ENCODE measurements around the gene DIAPH3.
"Not testable (repeated sequence)": the region's sequence is repeated elsewhere in the genome, so short reads cannot be mapped to it uniquely, and the experiment has no call there.

Gene DIAPH3

DNA sequence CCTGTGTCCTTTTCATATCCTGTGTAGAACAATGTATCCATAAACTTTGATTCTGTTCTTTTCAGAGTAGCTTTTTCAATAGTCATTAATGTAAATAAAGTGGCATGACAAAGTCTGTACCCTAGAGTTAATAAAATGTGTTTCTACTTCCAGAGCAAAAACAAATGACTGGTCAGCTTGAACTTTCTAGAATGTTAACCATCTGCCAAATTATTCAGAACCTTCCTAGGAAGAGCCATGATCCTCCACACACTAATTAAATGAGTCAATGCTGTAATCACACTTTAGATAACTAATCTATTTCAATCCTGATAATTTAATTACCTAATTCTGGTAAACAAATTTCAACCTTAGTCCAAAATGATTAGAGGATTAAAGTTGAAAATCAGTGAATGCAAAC lies 73.2 kb downstream of the DIAPH3 start:
- TF ChIP-seq POU2F2 (IDR thresholded peaks at IDR 0.05; ENCODE audit: low read depth, low read length) (no peak), POLR2AphosphoS5 (IDR thresholded peaks at IDR 0.05; ENCODE audit: low read depth, low read length) (no peak), TAF1 (IDR thresholded peaks at IDR 0.05; ENCODE audit: low read depth, low read length) (no peak), POLR2A (IDR thresholded peaks at IDR 0.05; ENCODE audit: low read depth, low read length) (no peak), SPI1 (IDR thresholded peaks at IDR 0.05; ENCODE audit: low read depth, low read length) (no peak), PAX5 (IDR thresholded peaks at IDR 0.05; ENCODE audit: insufficient read depth, low read length, severe bottlenecking) (no peak)
- FAIRE-seq (no peak), DNase-seq (ENCODE audit: insufficient read length, low spot score) (no peak)

DNA sequence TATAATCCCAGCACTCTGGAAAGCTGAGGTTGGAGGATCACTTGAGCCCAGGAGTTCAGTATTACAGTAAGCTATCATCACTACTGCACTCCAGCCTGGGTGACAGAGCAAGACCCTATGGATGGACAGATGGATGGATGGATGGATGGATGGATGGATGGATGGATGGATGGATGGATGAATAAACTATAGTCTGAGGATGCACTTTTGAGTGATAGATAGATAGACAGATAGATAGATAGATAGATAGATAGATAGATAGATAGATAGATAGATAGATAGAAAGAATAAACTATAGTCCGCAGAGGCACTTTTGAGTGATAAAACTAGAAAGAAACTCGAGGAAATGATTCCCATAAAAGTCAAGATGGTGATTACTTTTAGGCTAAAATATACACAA lies 79.9 kb downstream of the DIAPH3 start:
- not testable (repeated sequence) for FAIRE-seq; DNase-seq (ENCODE audit: insufficient read length, low spot score)

GRCh38 chr13:60080850-60081249 lies 82.9 kb downstream of the DIAPH3 start:
- FAIRE-seq (no peak), DNase-seq (ENCODE audit: insufficient read length, low spot score) (no peak)
- no peak for TF ChIP-seq POLR2A (IDR thresholded peaks at IDR 0.05; ENCODE audit: low read depth, low read length)
- no peak for TF ChIP-seq POU2F2 (IDR thresholded peaks at IDR 0.05; ENCODE audit: low read depth, low read length)
- TF ChIP-seq PAX5 (IDR thresholded peaks at IDR 0.05; ENCODE audit: insufficient read depth, low read length, severe bottlenecking), result no peak
- no peak for TF ChIP-seq TAF1 (IDR thresholded peaks at IDR 0.05; ENCODE audit: low read depth, low read length)
- no peak for TF ChIP-seq SPI1 (IDR thresholded peaks at IDR 0.05; ENCODE audit: low read depth, low read length)
- TF ChIP-seq POLR2AphosphoS5 (IDR thresholded peaks at IDR 0.05; ENCODE audit: low read depth, low read length), result no peak

DNA sequence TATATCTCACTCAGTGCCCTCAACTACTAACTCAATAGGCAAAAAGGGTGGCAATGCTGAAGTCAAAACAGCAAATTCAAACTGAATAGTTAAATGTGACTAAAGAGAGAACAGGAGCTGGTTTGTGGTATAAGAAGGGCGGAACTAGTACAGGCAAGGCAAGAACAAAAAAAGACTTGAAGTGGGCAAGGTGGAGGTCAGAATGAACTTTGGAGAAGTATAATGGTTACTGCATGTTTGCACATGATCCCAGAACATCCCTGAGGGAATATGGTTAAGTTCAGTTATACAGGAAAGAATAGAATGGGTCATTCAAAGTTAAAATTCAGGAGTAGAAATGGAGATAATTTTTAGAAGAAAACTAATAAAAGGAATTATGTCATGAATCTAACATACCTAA lies 85.5 kb downstream of the DIAPH3 start:
- no peak for DNase-seq (ENCODE audit: insufficient read length, low spot score)
- peak; percentile 5 for FAIRE-seq
- TF ChIP-seq POLR2AphosphoS5 (IDR thresholded peaks at IDR 0.05; ENCODE audit: low read depth, low read length), result no peak
- no peak for TF ChIP-seq SPI1 (IDR thresholded peaks at IDR 0.05; ENCODE audit: low read depth, low read length)
- no peak for TF ChIP-seq POU2F2 (IDR thresholded peaks at IDR 0.05; ENCODE audit: low read depth, low read length)
- no peak for TF ChIP-seq POLR2A (IDR thresholded peaks at IDR 0.05; ENCODE audit: low read depth, low read length)
- TF ChIP-seq TAF1 (IDR thresholded peaks at IDR 0.05; ENCODE audit: low read depth, low read length), result no peak
- no peak for TF ChIP-seq PAX5 (IDR thresholded peaks at IDR 0.05; ENCODE audit: insufficient read depth, low read length, severe bottlenecking)

DNA sequence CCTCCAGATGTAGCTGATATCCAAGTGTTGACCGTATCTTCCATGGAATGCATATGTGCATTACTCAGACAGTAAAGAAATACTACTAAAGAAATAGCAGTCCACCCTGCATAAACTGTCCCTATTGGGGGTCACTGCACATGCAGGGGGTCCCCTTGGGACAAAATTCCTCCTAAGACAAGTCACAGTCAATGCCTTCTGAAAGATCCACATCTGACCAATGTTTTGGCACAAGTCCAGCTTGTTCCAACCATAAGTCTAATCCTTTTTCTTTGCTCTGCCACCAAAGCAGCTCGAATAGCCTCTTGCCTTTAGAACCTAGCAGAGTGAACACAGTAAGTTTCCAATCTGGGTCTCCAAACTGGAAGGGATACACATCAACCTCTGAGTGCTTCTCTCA lies 87.9 kb downstream of the DIAPH3 start:
- no peak for FAIRE-seq
- no peak for DNase-seq (ENCODE audit: insufficient read length, low spot score)
- no peak for TF ChIP-seq POLR2A (IDR thresholded peaks at IDR 0.05; ENCODE audit: low read depth, low read length)
- no peak for TF ChIP-seq SPI1 (IDR thresholded peaks at IDR 0.05; ENCODE audit: low read depth, low read length)
- TF ChIP-seq POLR2AphosphoS5 (IDR thresholded peaks at IDR 0.05; ENCODE audit: low read depth, low read length), result no peak
- no peak for TF ChIP-seq TAF1 (IDR thresholded peaks at IDR 0.05; ENCODE audit: low read depth, low read length)
- no peak for TF ChIP-seq POU2F2 (IDR thresholded peaks at IDR 0.05; ENCODE audit: low read depth, low read length)
- no peak for TF ChIP-seq PAX5 (IDR thresholded peaks at IDR 0.05; ENCODE audit: insufficient read depth, low read length, severe bottlenecking)

DNA sequence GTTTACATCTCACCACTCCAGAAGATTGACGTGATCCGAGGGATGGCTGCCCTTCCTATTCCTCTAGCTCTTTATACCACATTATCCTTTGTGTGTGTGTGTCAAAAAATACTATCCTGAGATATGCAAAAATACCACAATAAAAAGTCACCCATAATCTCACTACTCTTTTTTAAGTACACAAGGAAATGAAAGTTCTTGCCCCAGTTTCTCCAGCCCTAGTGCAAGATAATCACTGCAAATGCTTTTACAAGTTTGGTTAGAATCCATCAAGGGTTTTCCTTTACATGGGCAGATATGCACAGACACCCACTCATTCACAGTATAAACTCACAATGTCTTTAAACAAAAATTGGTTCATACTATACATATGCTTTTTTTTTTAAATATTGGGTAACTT lies 89.3 kb downstream of the DIAPH3 start:
- FAIRE-seq (no peak), DNase-seq (ENCODE audit: insufficient read length, low spot score) (no peak)
- TF ChIP-seq POLR2A (IDR thresholded peaks at IDR 0.05; ENCODE audit: low read depth, low read length) (no peak), SPI1 (IDR thresholded peaks at IDR 0.05; ENCODE audit: low read depth, low read length) (peak; percentile 55), PAX5 (IDR thresholded peaks at IDR 0.05; ENCODE audit: insufficient read depth, low read length, severe bottlenecking) (no peak)

DNA sequence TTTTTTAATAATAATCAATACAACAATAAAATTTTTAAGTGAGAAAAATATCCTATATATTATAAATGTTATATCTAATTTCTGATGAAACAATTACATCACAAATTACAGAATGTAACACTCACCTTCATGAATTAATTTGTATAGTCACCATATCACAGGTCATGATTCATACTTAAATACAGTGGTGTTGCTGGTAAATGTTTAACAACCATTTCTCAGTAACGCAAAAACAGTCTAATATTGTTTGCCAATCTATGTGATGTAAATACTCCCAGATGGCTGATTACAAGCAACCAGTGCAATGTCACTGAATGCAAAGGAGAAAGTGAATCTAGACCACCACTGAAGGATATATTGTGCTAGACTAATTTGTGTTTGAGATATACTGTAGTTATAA lies 97.5 kb downstream of the DIAPH3 start:
- DNase-seq (ENCODE audit: insufficient read length, low spot score) (no peak), FAIRE-seq (peak; percentile 60)
- TF ChIP-seq POLR2AphosphoS5 (IDR thresholded peaks at IDR 0.05; ENCODE audit: low read depth, low read length), result no peak
- TF ChIP-seq TAF1 (IDR thresholded peaks at IDR 0.05; ENCODE audit: low read depth, low read length), result no peak
- no peak for TF ChIP-seq POLR2A (IDR thresholded peaks at IDR 0.05; ENCODE audit: low read depth, low read length)
- TF ChIP-seq POU2F2 (IDR thresholded peaks at IDR 0.05; ENCODE audit: low read depth, low read length), result no peak
- no peak for TF ChIP-seq PAX5 (IDR thresholded peaks at IDR 0.05; ENCODE audit: insufficient read depth, low read length, severe bottlenecking)
- TF ChIP-seq SPI1 (IDR thresholded peaks at IDR 0.05; ENCODE audit: low read depth, low read length), result no peak

GRCh38 chr13:60062502-60062901 lies 101.2 kb downstream of the DIAPH3 start:
- TF ChIP-seq POLR2AphosphoS5 (IDR thresholded peaks at IDR 0.05; ENCODE audit: low read depth, low read length) (no peak), TAF1 (IDR thresholded peaks at IDR 0.05; ENCODE audit: low read depth, low read length) (no peak), POU2F2 (IDR thresholded peaks at IDR 0.05; ENCODE audit: low read depth, low read length) (no peak), PAX5 (IDR thresholded peaks at IDR 0.05; ENCODE audit: insufficient read depth, low read length, severe bottlenecking) (no peak), POLR2A (IDR thresholded peaks at IDR 0.05; ENCODE audit: low read depth, low read length) (no peak), SPI1 (IDR thresholded peaks at IDR 0.05; ENCODE audit: low read depth, low read length) (no peak)
- FAIRE-seq, result no peak
- DNase-seq (ENCODE audit: insufficient read length, low spot score), result no peak

DNA sequence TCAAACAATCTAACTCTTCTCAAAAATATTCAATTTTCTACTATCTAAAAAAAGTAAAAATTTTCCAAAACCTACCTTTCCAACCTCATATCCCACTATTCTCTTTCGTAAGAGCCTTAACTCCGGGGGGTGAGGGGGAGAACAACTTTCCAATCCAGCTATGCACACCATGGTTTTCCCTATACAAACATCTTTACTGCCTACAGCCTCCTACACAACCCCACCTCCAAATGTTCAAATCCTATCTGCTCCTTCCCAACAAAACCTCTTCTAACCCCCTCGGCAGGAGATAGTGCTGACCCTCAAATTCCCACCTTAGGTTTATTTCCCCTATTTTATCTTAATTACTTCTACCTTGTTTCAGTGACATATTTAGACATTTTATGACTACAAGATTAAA lies 102.0 kb downstream of the DIAPH3 start:
- TF ChIP-seq TAF1 (IDR thresholded peaks at IDR 0.05; ENCODE audit: low read depth, low read length) (no peak), POLR2A (IDR thresholded peaks at IDR 0.05; ENCODE audit: low read depth, low read length) (no peak), POLR2AphosphoS5 (IDR thresholded peaks at IDR 0.05; ENCODE audit: low read depth, low read length) (no peak), PAX5 (IDR thresholded peaks at IDR 0.05; ENCODE audit: insufficient read depth, low read length, severe bottlenecking) (no peak)
- FAIRE-seq, result no peak
- no peak for DNase-seq (ENCODE audit: insufficient read length, low spot score)

- DNase-seq (ENCODE audit: insufficient read length, low spot score), result no peak
- FAIRE-seq, result peak; percentile 16
These were observed 111.9 kb downstream of the DIAPH3 start for GRCh38 chr13:60051754-60052285.

GRCh38 chr13:60048353-60048752 lies 115.4 kb downstream of the DIAPH3 start:
- FAIRE-seq; DNase-seq (ENCODE audit: insufficient read length, low spot score): not testable (repeated sequence)

More at GRCh38 chr13:60051754-60052285, 111.9 kb downstream of the DIAPH3 start:
- no peak for TF ChIP-seq SPI1 (IDR thresholded peaks at IDR 0.05; ENCODE audit: low read depth, low read length)
- no peak for TF ChIP-seq POU2F2 (IDR thresholded peaks at IDR 0.05; ENCODE audit: low read depth, low read length)
- TF ChIP-seq TAF1 (IDR thresholded peaks at IDR 0.05; ENCODE audit: low read depth, low read length), result no peak
